GM12865 (cell line): Measurements from ENCODE around the gene DNMBP.
"Not testable (repeated sequence)": the region's sequence is repeated elsewhere in the genome, so short reads cannot be mapped to it uniquely, and the experiment has no call there.

Source experiments
- DNase-seq: peaks from one replicate; pipeline ENCODE4 v3.0.0; 2010; ENCODE audit warnings: low read depth
- H3K4me3 ChIP-seq: 2 replicates; pipeline ENCODE4 v1.5.1; 2011; ENCODE audit warnings: mild to moderate bottlenecking, low read depth, low read length, control low read depth
- CTCF ChIP-seq: IDR thresholded peaks from 2 replicates; pipeline ENCODE4 v1.5.1; 2011; ENCODE audit warnings: low read length, control low read depth, low read depth, inconsistent platforms; ENCODE audit not compliant: insufficient read depth; ENCODE audit errors: missing control alignments

DNMBP gene

DNA sequence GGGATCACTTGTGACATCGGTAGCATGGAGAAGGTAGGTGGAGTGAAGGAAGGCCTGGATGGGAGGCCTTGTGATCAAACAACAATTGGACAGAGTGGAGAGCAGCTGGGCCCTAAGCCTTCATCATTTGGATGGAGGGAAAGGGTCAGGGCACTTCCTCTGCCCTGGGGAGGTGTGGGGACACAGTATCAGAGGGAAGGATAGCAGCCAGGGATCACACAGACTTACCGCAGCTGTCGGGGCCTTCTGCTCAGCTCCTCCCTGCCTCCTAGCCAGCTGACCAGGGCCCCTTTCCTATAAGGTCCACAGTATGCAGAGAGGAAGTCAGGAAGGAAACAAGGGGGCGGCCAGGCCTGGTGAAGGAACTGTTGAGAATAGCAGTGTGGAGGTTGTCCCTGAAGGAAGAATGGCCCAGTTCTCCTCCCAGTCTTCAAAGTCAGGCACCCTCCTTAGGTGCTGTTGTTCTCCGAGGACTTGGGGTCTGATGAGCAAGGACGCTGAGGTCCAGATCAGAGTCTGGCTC lies 165.3 kb downstream of the DNMBP start:
- no peak overlapping the region for H3K4me3 ChIP-seq
- no peak for DNase-seq
- no peak for TF ChIP-seq CTCF

DNA sequence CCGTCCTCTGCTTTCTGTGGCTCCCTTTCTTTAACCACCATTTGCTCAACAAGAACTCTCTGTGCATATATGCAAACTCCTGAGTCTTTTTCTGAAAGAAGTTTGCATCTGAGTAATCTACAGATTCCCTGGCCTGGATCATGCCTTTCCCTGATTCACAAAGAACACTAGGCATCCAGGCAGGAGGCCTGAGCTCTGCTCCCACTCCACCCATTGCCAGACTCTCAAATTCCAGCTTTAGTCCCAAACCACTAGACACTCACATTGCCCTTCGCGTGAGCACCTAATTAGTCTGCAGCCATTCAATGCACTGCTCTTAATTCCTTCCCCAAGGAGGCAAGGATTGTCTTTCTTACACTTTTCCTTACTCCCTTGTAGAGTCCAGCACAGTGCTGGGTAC lies 166.4 kb downstream of the DNMBP start:
- TF ChIP-seq CTCF, result no peak
- no peak overlapping the region for H3K4me3 ChIP-seq
- no peak for DNase-seq

- H3K4me3 ChIP-seq, result no peak overlapping the region
- no peak for DNase-seq
- TF ChIP-seq CTCF, result no peak
These were observed 168.0 kb downstream of the DNMBP start for GRCh38 chr10:99841746-99842145.

DNA sequence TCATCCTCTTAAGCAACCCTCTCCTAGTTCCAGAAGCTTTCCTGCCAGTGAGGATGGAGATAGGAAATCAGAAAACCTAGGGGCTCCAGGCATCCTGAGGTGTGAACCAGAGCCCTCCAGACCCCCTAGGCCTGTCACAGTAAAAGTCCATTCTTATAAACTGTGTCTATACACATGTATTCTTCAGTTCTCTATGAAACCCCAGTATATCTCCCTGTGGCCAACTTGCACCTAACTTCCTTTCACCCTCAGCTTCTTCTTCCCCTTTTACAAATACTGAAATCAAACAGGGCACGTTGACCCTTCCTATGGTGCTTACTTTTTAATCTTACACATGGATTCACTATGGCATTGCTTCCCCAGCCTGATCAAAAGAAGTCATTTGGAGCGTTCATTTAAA lies 168.9 kb downstream of the DNMBP start:
- not testable (repeated sequence) for H3K4me3 ChIP-seq, DNase-seq

- no peak overlapping the region for H3K4me3 ChIP-seq
- no peak for DNase-seq
- TF ChIP-seq CTCF, result no peak
These were observed 173.0 kb downstream of the DNMBP start for GRCh38 chr10:99836711-99837110.

- TF ChIP-seq CTCF, result no peak
- DNase-seq, result no peak
- no peak overlapping the region for H3K4me3 ChIP-seq
These were observed 173.8 kb downstream of the DNMBP start for GRCh38 chr10:99835947-99836346.

DNA sequence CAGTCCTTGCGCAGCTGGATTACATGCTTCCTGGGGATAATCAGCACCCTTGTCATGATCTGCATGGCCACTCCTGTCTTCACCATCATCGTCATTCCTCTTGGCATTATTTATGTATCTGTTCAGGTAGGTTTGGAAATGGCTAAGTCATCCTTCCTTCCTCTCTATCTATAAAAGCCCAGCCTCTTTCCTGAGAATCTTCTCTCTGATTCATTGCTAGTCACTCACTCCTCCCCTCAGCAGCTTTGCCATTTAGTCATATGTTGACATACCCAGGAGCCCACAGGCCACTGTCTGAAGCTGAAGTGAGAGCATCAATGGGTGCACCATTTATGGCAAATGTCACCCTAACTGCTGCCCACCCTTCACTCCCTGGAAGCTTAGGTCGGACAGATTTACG lies 175.3 kb downstream of the DNMBP start:
- TF ChIP-seq CTCF, result no peak
- no peak for DNase-seq
- no peak overlapping the region for H3K4me3 ChIP-seq
